Measurements from ENCODE around the gene CAMK2B.
"Not testable (repeated sequence)": the region's sequence is repeated elsewhere in the genome, so short reads cannot be mapped to it uniquely, and the experiment has no call there.

Gene CAMK2B

DNA sequence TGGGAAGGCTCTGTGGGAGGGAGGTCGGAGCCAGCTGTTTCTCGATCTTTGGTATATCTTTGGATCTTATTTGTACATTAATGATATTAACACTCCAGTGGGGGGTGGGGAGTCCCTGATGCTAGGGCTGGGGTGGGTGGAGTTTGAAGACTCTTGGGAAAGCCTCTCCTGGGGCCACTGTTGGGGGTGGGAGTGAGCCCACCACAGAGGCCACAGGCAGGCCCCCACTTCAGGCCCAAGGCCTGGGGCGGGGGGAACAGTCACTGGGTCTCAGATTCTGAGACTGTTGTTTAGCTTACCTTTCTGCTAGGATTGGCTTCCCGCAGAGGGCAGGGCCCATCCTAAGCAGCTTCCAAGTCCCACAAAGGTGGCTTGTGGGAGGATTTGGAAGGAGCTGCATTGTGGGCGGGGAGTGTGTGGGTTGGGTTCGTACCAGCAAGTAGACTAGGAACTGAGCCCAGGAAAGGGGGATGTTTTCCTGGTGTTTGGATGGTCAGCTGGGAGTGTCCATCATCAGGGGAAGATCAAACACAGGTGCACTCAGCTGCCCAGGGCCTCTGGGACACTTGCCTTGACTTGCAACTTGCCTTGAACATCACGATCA is 112.7 kb downstream of the CAMK2B start:
- no peak for DNase-seq

DNA sequence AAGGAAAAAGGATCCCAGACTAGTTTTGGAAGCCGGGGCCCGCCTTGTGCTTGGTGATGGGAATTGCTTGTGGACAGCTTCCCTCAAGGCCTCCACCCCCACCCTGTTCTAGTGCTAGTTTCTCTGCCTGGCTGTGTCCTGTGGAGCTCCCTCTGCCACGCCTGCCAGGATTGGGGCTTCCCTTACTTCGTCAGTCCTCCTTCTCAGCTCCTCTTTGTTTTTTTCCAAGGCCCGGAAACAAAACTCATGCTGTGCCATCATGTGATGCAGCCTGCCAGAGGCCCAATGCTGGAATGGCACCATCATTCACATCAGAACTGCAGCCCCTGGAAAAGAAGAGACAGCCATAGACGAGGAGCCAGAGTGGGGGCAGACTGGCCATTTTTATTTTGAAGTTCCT is 113.4 kb downstream of the CAMK2B start:
- no peak for DNase-seq

DNA sequence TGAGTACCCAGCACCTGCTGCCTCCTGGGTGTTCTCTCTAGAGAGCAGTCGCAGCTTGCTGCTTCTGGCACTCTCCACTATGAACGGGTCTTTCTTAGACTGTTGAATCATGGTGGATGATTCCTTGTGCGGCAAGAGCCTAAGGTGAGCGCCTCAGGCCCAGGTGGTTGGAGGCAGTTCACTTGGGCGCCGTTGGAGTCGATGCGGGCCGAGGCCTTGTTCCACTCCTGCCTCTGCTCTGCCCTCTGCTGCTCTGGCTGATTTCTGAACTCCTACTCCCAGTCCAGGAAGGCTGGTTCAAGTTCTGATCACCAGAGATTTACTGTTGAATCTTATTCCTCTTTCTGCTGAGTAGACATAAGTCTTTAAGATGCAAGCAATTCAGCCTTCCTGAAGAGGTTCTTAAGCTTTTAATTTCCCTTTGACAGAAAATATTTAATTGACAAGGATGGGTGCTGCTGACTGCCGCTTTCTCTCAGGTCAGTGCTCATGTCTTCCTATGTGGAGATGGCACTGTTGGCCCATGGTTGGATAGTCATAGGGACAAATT is 114.2 kb downstream of the CAMK2B start:
- DNase-seq, result no peak

DNA sequence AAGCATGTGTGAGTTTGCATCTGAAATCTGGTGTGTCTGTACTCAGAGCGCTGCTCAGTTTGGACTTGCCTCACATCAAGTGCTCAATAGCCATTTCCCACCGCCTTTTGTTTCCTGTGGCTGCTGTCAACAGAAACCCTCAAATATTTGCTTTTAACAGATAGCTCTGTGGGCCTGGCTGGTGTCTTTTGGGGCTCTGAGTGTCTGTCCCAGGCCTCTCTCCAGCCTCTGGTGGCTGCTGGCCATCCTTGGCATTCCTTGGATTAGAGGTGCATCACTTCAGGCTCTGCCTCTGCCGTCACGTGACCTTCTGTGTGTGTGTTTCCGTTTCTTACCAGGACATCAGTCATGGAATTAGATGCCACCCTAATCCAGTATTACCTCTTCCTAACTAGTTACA is 115.3 kb downstream of the CAMK2B start:
- no peak for DNase-seq

DNA sequence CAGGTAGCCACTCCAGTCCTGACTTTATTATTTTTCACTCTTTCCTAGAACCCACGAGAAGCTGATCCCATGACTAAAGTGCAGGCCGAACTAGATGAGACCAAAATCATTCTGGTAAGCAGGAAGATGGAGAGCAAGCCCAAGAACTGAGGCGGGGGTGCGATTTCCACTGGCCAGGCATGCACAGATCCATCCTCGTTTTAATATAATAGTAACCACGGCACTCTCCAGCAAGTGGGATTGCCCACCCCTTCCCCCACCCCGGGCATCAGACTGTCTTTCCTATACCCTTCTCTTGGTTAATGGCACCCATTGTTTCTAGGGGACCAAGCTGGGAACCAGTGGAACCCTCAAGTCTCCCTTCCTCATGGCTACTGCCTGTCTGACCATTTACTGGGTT is 117.3 kb downstream of the CAMK2B start:
- no peak for DNase-seq

DNA sequence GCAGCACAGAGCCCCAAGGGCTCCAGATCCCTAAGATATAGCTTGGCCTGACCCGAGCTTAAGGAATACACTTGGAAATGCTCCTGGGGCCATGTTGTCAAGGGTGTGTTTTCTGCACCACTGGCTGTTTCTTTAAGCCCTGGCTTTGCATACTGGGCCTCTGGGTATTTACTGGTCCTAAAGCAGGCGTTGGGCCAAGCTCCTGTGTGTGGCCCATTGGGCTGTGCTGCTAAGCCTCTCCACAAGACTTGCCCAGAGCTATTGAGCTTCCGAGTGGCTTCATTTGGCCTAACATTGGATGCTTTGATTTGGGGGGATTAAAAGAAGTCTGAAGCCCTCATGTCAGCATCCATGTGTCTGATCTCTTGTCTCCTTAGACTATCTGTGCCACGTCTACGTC is 119.4 kb downstream of the CAMK2B start:
- no peak for DNase-seq

DNA sequence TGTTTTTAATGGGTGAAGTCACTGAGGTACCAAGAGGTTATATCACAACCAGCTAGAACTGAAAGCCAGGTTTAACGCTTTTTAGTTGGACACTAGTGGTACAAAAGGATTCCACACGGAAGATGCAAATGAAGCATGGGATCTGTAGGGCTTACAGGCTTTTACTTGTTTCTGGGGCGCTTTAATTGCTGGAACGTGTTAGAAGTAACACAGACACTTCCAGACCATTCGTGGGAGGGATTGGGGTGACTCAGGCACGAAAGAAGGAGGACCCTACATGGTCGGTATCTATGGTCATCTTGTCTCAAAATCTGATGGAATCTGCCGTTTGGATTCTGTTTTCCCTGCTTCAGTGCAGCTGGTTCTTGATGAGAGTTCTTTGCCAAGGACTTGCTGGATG is 123.6 kb downstream of the CAMK2B start:
- no peak for DNase-seq

DNA sequence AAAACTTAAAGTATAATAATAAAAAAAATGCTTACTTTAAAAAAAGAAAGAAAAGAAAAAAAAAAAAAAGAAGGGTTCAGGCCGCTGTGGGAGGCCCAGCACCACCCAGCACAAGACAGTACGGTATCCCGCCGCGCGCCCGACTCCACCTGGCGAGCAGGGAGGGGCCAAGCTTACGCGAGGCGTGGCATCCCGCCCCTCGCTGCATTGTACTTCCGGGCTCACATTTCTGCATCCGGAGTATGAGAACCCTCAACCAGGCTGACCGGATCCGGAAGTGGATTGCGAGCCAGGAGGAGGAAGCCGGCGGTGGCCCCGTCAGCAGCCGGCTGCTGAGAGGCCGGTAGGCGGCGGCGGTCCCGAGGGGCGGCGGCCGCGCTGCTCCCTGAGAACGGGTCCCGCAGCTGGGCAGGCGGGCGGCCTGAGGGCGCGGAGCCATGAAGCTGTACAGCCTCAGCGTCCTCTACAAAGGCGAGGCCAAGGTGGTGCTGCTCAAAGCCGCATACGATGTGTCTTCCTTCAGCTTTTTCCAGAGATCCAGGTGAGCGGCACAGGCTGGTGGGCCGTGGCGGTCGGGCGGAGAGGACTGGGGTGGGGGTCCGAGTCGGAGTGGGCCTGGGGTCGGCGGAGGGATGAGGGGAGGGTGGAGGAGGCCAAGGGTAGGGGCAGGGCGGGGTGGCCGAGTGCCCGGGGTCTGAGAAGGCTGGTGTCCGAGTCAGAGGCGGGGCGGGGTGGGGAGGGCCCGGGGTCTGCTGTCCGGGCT is 124.5 kb downstream of the CAMK2B start, which contains the start of gene YKT6:
TSS of gene YKT6 (plus strand) at position 280 of the 763 bp plus-strand sequence. CDS start at position 438, 158 bp downstream.
- DNase-seq, result peak; percentile 92

DNA sequence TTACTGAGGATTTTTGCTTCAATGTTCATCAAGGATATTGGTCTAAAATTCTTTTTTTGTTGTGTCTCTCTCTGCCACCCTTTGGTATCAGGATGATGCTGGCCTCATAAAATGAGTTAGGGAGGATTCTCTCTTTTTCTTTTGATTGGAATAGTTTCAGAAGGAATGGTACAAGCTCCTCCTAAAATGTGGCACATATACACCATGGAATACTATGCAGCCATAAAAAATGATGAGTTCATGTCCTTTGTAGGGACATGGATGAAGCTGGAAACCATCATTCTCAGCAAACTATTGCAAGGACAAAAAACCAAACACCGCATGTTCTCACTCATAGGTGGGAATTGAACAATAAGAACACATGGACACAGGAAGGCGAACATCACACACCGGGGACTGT is 125.2 kb downstream of the CAMK2B start:
- DNase-seq, result not testable (repeated sequence)

DNA sequence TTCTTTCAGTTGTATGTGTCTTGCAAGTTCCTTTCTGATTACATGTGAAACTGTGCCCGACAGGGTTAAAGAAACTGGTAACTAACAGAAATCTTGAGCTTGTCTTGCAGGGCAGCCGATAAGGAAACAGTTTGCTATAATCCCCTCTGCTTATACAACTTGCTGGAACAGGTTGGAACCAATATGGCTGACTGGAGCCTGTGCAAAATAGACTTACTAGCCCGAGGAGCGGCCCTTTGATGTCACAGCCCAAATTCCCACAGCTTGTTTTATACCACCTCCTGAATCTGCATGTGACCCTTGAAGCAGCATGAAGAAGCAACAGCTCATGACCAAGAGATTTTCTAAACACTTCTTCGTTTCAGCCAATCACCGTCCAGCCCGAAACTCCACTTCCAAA is 127.9 kb downstream of the CAMK2B start:
- no peak for DNase-seq

DNA sequence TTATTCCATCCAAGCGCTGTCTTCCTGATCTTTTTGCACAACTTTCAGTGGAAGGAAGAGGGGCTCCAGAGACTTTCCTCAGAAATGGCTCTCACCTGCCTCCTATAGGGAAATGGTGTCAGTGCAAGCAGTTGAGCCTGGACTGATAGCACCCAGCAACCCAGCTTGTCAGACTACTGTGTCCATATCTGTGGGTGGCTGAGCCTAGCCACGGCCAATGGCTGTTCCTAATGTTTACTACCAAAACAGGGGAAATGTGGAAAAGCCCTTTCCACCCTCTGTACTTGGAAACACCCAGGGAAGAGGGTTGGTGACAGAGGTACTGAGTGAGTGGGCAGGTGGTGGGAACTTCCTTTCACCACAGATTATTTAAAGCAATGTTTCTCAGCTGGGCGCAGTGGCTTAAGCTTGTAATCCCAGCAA is 128.9 kb downstream of the CAMK2B start:
- no peak for DNase-seq

DNA sequence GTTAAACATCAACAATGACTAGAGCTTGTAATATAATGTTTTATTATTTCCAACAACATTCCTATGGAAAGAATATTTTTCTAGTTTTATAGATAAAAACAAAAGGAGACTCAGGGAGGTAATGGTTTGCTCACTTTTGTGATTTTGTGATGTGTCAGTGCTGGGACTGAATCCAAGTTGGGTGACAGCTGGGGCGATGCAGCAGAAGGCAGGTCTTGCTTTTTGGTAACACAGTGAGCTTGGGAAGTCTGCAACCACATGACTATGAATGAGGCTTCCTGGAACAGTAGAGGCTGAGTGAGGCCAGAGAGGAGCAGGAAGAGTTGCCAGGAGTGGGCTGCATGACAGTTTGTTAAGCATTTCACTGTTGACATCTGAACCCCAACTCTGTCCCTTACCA is 129.5 kb downstream of the CAMK2B start:
- DNase-seq, result no peak

DNA sequence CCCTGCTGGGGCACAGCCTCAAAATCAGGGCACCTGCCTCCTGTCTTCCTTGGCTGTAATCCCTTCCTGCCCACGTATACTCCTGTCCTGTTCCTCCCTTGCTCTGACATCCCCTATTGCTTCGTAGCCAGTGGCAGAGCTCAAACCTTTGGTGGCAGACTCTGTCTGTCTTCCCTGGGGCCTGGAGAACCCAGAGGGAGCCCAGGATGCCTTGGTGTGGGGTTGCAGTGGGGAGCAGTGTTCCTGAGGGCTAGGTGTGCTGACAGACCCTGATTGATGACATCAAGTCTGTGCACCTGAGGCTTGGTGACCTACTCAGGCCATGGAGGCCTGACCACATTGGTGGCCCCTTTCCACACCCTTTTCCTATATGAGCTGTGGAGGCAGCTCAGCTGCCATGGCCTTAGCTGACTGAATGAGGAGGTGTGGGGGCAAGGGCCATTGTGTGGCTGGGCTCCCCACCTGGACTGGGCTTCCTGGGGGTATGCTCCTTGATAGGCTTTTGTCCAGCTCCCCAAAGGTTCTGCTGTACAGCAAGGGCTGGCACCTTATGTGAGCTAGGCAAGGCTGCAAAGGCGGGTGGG is 130.7 kb downstream of the CAMK2B start:
- DNase-seq, result no peak

DNA sequence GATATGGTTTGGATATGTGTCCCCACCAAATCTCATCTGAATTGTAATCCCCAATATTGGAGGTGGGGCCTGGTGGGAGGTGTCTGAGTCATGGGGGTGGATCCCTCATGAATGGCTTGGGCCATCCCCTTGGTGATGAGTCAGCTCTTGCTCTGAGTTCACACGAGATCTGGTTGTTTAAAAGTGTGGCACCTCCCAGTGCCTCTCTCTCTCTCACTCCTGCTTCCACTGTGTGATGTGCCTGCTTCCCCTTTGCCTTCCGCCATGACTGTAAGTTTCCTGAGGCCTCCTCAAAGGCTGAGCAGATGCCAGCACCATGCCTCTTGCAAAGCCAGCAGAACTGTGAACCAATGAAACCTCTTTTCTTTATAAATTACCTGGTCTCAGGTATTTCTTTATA is 131.3 kb downstream of the CAMK2B start:
- DNase-seq, result no peak

DNA sequence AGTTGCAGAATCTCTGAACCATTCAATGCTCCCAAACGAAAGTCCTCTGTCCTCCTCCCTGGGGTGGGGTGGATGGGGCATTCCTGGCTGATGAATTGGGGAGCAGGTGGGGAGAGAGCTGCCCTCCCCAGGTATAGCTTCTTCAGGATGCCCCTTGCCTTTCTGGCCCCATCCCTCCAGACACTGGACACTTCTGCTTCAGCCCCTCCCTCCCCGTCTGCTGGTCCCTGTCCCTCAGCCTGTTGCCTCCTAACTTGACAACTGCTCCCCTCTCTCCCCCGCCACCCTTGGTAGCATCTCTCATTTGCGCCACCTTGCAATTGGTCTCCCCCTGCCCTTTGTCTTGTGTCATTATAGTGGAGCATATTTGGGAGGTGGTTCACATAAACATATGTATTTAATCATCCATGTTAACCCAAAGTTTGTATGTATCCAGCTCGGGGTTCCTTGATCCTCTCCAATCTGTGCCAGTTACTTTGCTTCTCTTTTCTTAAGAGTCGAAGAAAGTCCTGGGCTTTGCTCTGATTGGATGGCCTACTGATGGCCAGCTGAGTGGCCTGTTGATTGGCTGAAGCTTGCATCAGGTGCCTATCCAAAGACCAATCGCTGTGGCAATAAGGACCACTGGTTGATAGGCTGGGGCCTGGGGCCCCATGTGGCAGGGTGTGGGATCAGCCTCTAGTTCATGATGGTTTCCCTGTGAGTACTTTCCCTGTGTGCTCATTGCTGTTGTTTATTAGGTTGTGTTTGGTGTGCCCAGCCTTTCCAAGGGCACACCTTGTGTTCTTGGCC is 132.2 kb downstream of the CAMK2B start:
- no peak for DNase-seq

DNA sequence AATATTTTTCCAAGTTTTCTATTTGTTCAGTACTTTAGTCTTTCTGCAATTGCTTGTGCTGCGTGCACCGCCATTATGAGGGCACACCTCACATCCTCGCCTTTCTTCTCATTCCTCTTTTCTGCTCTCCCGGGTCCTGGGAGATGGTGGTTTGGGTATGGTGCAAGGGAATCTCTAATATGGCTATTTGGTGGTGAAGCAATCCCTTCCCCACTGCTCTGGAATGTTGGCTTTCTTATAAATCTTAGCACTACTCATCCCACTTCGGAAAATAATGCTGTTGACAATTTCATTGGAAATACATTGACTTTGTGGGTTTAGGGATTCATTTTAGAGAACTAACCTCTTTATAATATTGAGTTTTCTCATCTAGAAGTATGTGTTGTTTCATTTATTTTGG is 134.2 kb downstream of the CAMK2B start:
- DNase-seq, result no peak

DNA sequence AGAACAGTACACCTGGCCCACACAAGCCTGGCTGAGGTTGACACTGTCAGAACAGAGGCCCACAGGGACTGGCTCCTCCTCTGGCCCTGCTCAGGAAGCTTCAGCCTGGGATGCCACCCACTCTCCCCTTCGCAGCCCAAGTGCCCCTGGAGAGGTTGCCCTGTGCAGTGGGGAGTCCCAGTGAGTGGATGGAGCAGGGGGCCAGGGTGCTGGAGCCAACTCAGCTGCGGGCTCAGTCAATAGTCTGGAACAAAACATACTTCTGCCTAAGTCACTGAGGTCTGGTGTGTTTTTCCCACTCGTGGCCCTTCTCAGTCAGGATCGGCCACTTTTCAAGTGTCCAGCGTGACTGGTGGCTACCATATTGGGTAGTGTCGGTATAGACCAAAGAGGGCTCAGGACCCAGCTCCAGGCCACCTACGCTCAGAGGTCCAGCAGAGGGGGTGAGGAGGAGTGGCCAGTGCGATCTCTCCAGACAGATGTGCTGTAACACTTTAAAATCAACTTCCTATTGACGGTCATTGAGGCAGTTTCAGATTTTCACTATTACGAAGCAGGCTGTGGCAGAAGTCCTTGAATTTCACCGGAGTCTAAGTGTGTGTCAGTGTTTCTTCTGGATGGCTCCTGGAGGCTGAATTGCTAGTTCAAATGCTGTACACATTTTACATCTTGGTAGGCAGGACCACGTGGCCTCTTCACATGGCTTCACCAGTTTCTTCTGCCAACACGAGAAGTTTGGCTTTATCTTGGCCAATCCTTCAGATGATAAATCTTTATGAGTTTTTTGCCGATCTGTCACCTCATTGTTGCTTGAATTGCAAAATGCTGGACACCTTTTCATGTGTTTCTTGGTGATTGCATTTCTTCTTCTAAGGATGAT is 135.2 kb downstream of the CAMK2B start:
- DNase-seq, result no peak

DNA sequence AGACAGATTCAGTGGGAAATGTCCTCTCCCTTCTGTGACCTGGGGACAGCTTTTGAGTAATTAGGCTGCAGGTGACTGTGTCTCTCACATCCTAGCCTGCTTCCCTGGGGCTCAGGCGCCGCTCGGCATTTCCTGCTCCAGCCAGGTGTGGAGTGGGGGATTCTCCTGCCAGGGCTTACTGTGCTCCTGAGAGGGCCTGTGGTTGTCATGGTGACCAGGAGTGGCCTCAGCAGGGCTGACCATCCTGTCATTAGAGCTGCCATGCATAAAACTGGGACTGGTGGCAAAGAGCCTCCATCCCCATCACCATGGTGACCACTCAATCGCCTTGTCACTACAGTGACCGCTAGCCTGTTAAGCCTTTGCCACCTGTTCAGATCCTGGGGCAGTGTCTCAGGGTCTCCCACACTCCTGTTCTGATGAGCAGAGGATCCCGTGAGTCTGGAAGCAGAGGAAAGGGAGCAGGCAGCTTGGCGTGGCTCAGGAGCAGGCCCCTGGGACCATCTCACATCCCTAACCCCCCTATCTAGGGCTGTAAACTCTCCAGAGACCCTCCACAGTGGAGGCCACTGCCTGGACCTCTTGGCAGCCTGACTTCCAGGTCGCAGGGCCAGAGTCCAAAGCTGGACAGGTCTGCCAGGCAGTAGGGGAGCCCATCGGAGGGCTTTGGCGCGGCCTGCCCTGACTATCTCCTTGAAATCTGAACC is 136.0 kb downstream of the CAMK2B start, which contains the start of gene GCK:
TSS of gene GCK (minus strand) at position 154 of the 707 bp plus-strand sequence. CDS start 486 bp downstream, outside the sequence.
- no peak for DNase-seq

DNA sequence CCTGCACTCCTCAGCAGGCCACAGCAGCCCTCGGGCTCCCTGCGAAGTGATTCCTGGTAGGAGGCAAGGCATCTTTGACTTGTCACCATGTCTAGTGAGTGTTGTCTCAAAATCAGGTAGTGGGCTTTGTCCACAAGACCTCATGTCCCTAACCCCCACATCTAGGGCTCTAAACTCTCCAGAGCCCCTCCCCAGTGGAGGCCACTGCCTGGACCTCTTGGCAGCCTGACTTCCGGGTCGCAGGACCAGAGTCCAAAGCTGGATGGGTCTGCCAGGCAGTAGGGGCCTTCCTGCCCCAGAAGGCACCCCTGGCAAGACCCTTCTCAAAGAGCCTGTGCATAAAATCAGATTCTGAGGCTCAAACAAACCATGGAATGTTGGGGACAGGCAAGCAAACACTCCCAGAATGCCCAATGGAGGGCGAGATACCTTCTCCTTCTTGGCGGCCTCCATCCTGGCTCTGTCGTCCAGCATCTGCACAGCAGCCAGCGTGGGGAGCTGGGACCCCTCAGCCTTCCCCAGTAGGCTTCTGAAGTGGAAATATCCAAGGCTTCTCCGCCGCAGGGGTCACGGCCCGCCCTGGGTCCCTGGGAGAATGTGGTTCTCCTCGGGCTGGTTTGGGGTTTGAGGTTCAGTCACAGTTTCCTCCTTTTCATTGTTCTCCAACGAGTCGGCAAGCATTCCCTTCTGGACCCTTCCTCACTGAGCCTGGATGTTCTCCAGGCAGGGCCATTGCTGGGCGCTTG is 136.7 kb downstream of the CAMK2B start:
- no peak for DNase-seq

DNA sequence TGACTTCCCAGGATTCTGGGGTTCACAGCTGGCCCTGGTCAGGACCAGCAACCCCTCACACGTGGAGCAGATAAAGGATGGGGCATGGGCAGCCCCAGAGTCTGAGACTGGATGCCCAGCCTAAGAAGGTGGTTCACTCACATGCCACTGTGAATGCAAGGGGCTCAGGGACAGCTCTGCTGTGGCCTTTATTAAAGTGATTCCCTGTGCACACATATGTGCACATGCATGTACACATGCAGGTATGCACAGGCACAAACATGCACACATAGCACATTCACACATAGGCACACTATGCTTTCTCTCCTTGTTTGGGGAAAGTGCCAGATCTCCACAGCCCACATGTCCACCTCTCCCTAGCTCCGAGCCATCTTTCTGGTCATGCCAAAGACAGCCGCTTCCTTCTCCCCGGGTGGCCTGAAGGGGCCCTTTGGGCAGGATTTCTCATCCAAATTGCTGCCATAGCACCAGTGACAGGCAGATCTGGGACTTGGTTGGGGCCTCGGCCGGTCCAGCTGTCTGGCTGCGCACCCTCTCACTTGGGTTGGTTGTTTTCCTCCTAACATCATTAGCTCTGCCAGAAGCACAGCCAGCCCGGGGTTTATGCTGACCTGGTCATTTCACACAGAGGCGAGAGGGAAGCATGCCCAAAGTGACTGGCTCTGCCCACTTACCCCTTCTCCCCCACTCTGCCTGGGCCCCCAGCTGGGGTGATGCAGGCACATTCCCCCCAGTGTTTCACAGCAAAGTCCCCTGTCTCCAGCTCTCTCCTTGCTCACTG is 137.6 kb downstream of the CAMK2B start:
- no peak for DNase-seq
